ENCODE results near the gene SLC16A5.

GRCh38 chr17:75118307-75118706 is 30.6 kb downstream of the SLC16A5 start:
- TF ChIP-seq, protein P1, sequence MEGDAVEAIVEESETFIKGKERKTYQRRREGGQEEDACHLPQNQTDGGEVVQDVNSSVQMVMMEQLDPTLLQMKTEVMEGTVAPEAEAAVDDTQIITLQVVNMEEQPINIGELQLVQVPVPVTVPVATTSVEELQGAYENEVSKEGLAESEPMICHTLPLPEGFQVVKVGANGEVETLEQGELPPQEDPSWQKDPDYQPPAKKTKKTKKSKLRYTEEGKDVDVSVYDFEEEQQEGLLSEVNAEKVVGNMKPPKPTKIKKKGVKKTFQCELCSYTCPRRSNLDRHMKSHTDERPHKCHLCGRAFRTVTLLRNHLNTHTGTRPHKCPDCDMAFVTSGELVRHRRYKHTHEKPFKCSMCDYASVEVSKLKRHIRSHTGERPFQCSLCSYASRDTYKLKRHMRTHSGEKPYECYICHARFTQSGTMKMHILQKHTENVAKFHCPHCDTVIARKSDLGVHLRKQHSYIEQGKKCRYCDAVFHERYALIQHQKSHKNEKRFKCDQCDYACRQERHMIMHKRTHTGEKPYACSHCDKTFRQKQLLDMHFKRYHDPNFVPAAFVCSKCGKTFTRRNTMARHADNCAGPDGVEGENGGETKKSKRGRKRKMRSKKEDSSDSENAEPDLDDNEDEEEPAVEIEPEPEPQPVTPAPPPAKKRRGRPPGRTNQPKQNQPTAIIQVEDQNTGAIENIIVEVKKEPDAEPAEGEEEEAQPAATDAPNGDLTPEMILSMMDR (IDR thresholded peaks at IDR 0.05), result no peak
- TF ChIP-seq POLR2AphosphoS5 (IDR thresholded peaks at IDR 0.05), result no peak

Data from gastroesophageal sphincter (tissue), 3 donors.